Prostate gland (tissue), 2 donors: Measurements from ENCODE around the gene CDKL5.

Experiments
- CTCF ChIP-seq, 4 experiments: fragments of 200-600 bp in 2 of 4; fragments of 450-650 bp in 2 of 4; sonication (generic) in 2 of 4; IDR thresholded peaks; 1 replicate in 3 of 4; 2 replicates in 1 of 4; pipeline ENCODE4 v1.5.1; 2016 to 2019; ENCODE audit warnings: antibody characterized with exemption in 4 of 4, mild to moderate bottlenecking in 2 of 4, moderate library complexity in 2 of 4
- POLR2A ChIP-seq: fragments of 450-650 bp; IDR thresholded peaks from one replicate; pipeline ENCODE4 v1.6.1; 2016; ENCODE audit warnings: antibody characterized with exemption, mild to moderate bottlenecking
- POLR2AphosphoS5 ChIP-seq: sonication (generic); formaldehyde crosslinking; IDR thresholded peaks from one replicate; pipeline ENCODE4 v1.6.1; 2017; ENCODE audit warnings: antibody characterized with exemption

- TF ChIP-seq CTCF (IDR thresholded peaks at IDR 0.05) (no peak), POLR2A (no peak), POLR2AphosphoS5 (no peak)
Observed at GRCh38 chrX:18401848-18402213, 23.6 kb upstream of the CDKL5 start.
